NCI-H2081 (cell line): Measurements from ENCODE around the gene SLC43A2.
"Not testable (repeated sequence)": the region's sequence is repeated elsewhere in the genome, so short reads cannot be mapped to it uniquely, and the experiment has no call there.

Source experiments
- DNase-seq, 2 experiments: peaks; one replicate each; lab custom pipeline; 2025; lab: John Stamatoyannopoulos, UW

The SLC43A2 gene

GRCh38 chr17:1590029-1590746, 38.4 kb downstream of the SLC43A2 start:
- DNase-seq, result no peak

- DNase-seq, result no peak
Measured at GRCh38 chr17:1588821-1589585, 39.6 kb downstream of the SLC43A2 start.

DNA sequence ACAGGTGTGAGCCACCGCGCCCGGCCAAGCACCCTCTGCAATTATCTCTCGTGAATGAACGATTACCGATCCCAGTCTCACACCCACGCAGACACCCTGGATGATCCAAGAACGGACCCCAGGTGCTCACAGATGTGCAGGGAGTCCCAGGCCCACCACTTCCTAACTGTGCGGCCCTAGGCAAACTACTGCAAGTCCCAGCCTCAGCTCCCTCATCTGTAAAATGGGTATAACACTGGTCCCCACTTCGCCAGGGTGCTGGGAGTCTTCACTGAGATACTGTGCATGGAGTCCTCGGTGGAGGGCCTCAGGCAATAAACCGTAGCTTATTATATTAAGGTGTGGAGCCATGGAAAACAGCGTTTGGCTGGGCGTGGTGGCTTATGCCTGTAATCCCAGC, 44.5 kb downstream of the SLC43A2 start:
- DNase-seq, result no peak

DNA sequence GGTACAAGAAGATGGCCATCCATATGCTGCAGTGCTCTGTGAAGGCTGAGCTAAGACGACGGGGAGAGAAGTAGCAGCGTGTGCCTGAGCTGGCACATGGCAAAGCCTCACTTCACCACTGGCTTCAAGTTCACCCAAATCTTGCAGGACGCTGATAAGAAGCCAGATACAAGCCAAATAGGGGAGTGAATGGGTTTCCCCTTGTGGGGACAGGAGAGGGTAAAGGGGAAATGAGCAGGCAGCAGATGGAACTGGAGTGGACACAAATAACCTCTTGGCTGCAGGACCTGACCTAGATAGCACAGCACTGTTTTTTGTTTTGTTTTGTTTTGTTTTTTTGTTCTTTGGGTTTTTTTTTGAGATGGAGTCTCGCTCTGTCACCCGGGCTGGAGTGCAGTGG, 45.1 kb downstream of the SLC43A2 start:
- no peak for DNase-seq

DNA sequence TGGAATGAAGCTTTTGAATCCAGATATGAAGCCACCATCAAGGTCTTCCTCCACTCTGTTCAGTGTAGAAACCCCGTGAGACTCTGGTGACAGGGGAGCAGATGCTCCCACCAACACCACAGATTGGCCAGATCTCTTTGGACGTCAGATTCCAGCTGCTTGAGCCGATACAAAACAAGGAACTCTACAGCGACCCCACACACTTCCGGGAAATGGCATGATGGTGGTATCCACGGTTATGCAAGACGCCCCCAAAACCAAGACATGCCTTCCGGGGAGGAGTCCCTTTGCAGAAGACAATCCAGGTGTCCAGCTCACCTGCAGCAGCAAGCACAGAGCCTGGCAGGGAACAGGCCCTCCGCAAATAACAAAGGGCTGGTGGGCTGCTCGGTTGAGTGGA, 46.3 kb downstream of the SLC43A2 start:
- no peak for DNase-seq

- DNase-seq, result no peak
Measured at GRCh38 chr17:1580979-1581676, 47.5 kb downstream of the SLC43A2 start.

DNA sequence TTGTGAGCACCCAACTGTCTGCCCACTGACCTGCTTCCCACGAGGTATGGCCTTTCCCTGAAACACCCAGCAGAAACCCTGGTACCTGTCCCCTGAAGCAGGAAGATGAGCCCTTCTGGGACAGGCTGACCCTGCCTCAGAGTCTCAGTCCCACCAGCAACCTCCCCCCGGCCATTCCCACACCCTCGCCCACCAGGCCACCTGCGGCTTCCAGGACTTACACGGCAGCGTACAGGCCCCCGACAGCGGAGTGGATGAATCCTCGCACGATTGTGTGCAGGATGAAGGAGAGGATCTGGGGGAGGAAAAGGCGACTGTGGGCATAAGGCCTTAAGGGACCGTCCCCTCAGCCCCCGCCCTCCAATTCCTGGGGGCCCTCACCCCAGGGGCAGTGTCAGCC, 50.6 kb downstream of the SLC43A2 start:
- DNase-seq, result no peak

- DNase-seq, result no peak
Measured at GRCh38 chr17:1577583-1578013, 51.0 kb downstream of the SLC43A2 start.

GRCh38 chr17:1577182-1577581, 51.5 kb downstream of the SLC43A2 start:
- DNase-seq, result no peak

- no peak for DNase-seq
Measured at GRCh38 chr17:1576500-1576899, 52.1 kb downstream of the SLC43A2 start.

- DNase-seq, result peak in 1 of 2 experiments; percentile 11
Measured at GRCh38 chr17:1574697-1575471, 53.8 kb downstream of the SLC43A2 start.

- DNase-seq, result peak in 1 of 2 experiments; percentile 5
Measured at GRCh38 chr17:1573932-1574696, 54.5 kb downstream of the SLC43A2 start.

GRCh38 chr17:1572646-1573045, 56.0 kb downstream of the SLC43A2 start:
- not testable (repeated sequence) for DNase-seq

DNA sequence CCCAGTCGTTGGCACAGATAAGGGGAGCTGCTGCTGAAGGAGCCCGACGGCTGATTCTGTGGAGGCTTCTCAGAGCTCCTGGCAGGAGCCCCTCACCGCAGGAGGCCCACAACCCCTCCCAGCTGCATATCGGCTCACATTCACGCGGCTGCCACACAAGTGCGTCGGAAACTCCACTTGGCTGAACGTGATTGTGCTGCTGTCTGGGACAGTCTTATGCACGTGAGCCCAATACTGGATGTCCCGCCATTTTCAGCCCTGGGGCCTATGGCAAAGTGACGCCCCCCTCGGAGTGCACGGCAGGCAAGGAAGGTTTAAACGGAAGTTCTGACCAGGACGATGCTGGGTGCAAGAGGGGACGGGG, 57.3 kb downstream of the SLC43A2 start:
- DNase-seq, result no peak

DNA sequence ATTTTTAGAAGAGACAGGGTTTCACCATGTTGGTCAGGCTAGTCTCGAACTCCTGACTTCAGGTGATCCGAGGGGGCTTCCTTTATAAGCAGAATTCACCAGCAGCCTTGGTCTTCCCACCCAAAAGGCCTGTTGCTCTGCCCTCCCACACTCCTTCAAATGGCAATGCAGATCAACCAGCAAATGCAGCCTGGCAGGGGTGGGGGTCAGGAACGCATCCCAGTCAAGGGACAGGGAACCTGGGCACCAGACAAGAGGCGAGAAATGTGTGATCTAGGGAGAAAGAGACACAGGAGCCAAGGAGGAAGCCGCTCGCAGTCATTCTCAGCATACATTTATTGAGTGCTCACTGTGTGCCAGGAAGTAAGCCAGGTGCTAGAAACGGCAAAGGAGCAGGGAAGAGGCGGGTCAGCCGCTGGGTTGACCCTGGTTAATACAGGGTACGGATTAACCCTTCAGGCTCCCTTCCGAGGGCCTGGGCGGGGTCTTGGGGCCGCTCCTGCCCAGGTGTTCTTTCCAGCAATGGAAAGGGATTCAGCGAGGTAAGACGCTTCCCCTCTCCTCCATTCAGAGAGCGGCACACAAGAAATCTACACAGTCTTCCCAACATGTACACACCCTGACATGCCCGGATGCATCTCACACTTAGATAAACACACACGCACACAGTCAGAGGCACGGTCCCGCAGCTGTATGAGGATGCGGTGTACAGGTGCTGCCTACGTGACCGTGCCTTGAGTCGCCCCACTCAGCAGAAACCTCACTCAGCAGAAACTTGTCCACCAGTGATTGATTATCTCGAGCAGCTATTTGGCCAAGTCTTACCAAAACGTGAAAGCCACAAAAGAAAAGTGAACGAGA, 59.5 kb downstream of the SLC43A2 start:
- DNase-seq, result no peak

GRCh38 chr17:1566505-1567199, 62.0 kb downstream of the SLC43A2 start:
- DNase-seq, result no peak

DNA sequence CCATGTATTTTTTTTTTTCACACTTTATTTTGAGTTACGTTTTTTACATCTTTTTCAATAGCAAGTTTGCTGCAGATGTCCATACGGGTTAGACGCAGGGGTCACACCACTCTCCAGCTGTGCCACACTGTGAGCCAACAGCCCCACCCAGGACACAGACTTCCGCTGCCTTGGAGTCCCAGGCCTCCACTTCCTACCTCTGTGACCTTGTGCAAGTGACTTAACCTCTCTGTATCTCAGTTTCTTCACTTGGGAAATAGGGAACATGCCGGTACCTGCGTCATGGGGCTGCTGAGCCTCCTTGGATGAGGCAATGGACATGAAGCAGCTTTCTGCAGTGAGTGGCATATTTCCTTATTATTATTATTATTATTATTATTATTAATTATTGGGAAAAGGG, 62.8 kb downstream of the SLC43A2 start:
- DNase-seq, result no peak

DNA sequence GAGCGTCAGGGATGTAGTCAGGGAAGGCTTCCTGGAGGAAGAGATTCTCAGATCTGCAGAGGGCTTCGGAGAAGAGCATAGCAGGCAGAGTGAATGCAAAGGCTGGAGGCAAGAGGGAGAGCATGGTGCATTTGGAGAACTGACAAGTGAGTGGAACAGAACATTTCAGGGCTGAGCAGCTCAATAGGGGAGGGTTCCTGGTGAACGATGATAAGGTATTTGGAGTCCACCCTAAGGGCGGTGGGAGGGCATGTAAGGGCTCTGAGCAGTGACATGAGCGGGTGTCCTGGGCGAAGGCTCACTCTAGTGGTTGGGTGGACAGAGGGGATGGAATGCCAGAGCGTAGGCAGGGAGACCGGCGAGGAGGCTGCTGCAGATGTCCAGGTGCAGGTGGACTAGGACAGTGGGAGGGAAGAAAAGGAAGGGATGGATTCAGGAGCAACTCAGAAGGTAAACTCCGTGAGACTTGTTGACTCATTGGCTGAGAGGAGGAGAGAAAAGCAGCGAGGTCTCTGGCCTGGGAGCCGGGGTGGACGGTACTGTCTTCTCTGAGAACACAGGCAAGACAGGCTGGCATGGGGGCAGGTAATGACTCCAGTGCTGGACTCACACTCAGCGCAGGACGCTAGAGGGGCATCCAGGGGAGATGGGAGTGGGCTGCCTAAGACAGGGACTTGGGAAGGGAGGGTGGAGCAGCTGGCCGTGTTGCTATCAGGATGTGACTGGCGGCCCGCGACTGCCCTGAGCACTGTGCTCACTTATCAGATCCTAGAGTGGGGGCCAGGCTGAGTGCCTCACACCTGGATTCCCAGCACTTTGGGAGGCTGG, 64.6 kb downstream of the SLC43A2 start:
- no peak for DNase-seq

DNA sequence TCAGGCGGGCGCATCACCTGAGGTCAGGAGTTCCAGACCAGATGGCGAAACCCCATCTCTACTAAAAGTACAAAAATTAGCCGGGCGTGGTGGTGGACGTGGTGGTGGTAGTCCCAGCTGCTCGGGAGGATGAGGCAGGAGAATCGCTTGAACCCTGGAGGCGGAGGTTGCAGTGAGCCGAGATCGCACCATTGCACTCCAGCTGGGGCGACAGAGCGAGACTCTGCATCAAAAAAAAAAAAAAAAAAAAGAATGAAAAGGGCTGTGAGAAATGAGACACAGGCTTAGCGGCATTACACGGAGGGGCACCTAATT, 65.2 kb downstream of the SLC43A2 start:
- not testable (repeated sequence) for DNase-seq
